ENCODE results near the gene DNAI1.
A peak's percentile ranks its signal among the peaks of the same experiment; 100 is the strongest.

Gene DNAI1

GRCh38 chr9:34507966-34508365, 49.4 kb downstream of the DNAI1 start:
- Histone ChIP-seq H3K4me3 (no peak overlapping the region), H3K27ac (no peak overlapping the region)

- H3K4me3 ChIP-seq, result no peak overlapping the region
- no peak overlapping the region for H3K27ac ChIP-seq
These were observed 49.9 kb downstream of the DNAI1 start for GRCh38 chr9:34508463-34508862.

- no peak overlapping the region for H3K27ac ChIP-seq
These were observed 50.3 kb downstream of the DNAI1 start for GRCh38 chr9:34508951-34509350.

GRCh38 chr9:34510497-34511468, 52.2 kb downstream of the DNAI1 start:
- Histone ChIP-seq H3K27ac (peak overlapping the region in 1 of 21 experiments; percentile 10), H3K4me3 (no peak overlapping the region)

More at GRCh38 chr9:34508951-34509350, 50.3 kb downstream of the DNAI1 start:
- no peak overlapping the region for H3K4me3 ChIP-seq

DNA sequence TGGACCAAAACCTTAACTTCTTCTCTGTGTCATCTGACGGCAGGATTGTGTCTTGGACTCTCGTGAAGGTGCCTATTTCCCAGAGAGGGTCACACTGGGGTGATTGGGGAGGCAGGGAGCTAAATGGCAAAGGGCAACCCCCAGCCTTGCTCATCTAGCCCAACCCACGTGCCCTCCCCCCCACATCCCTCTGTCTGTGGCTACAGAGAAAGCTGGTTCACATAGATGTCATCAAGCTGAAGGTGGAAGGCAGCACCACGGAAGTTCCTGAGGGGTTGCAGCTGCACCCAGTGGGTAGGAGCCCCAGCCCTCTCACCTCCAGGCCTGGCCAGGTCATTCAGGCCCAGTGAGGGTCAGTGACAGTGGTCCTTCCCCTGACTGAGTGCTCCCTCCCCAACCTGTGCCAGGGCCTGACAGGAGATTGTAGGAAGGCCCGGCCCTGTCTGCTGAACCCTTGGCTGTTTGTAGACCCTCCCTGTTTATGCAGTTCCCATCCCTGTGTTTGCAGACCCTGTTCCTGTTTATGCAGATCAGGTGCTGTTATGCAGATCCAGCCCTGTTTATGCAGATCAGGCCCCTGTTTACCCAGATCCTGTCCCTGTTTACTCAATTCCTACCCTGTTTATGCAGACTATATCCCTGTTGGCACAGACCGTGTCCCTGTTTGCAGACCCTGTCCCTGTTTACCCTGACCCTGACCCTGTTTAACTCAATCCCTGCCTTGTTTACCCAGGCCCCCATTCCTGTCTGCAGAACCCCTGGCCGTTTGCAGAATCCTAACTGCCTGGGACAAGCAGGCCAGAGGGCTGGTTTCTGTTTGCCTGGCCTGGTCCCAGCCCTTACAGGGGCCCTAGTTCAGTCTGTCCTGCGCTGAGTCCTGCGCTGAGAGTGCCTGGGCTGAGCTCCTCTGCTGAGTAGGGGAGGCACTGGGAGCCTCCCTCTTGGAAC, 53.8 kb downstream of the DNAI1 start:
- Histone ChIP-seq H3K4me3 (no peak overlapping the region), H3K27ac (no peak overlapping the region)

GRCh38 chr9:34513567-34514214, 55.1 kb downstream of the DNAI1 start:
- H3K27ac ChIP-seq, result peak overlapping the region in 1 of 21 experiments; percentile 17
- no peak overlapping the region for H3K4me3 ChIP-seq

DNA sequence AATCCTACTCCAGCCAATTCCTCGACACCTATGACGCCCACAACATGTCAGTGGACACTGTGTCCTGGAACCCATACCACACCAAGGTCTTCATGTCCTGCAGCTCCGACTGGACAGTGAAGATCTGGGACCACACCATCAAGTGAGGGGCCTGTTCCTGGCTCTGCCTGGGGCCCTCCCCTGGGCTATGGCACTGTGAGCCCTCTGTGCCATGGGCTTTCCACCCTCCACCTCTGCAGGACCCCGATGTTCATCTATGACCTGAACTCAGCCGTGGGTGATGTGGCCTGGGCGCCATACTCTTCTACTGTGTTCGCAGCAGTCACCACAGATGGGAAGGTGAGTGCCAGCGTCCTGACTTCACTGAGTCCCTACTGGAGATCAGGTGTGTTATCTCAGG, 55.8 kb downstream of the DNAI1 start:
- Histone ChIP-seq H3K4me3 (no peak overlapping the region), H3K27ac (no peak overlapping the region)

GRCh38 chr9:34514816-34515215, 56.2 kb downstream of the DNAI1 start:
- no peak overlapping the region for H3K27ac ChIP-seq
- no peak overlapping the region for H3K4me3 ChIP-seq

GRCh38 chr9:34515959-34516358, 57.4 kb downstream of the DNAI1 start:
- Histone ChIP-seq H3K27ac (no peak overlapping the region), H3K4me3 (no peak overlapping the region)

- Histone ChIP-seq H3K4me3 (no peak overlapping the region), H3K27ac (no peak overlapping the region)
These were observed 58.6 kb downstream of the DNAI1 start for GRCh38 chr9:34517185-34517584.

DNA sequence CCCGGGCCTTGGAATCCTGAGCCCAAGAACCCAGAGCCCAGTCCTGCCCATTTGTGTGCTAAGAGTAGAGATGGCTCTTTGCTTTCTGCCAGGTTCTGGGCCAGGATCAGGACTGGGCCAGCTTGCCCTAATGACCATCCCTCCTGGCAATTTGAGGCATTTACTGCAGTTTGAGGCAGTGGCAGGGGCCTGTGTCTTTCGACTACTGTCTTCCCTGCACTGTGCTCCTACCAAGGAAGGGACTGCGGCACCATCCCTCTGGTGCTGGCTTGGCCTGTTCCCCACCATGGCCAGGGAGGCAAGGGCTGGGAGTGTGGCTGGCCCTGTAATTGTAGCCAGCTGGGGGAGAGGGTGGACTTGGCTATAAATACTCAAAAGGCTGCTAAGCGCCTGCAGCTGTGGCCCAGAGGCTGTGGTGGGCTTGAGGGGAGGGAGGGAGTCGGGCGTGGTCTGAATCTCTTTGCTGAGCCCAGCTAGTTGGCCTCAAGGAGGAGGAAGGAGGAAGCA, 59.6 kb downstream of the DNAI1 start:
- Histone ChIP-seq H3K27ac (no peak overlapping the region), H3K4me3 (no peak overlapping the region)

GRCh38 chr9:34518896-34519295, 60.3 kb downstream of the DNAI1 start:
- H3K27ac ChIP-seq, result no peak overlapping the region
- no peak overlapping the region for H3K4me3 ChIP-seq

DNA sequence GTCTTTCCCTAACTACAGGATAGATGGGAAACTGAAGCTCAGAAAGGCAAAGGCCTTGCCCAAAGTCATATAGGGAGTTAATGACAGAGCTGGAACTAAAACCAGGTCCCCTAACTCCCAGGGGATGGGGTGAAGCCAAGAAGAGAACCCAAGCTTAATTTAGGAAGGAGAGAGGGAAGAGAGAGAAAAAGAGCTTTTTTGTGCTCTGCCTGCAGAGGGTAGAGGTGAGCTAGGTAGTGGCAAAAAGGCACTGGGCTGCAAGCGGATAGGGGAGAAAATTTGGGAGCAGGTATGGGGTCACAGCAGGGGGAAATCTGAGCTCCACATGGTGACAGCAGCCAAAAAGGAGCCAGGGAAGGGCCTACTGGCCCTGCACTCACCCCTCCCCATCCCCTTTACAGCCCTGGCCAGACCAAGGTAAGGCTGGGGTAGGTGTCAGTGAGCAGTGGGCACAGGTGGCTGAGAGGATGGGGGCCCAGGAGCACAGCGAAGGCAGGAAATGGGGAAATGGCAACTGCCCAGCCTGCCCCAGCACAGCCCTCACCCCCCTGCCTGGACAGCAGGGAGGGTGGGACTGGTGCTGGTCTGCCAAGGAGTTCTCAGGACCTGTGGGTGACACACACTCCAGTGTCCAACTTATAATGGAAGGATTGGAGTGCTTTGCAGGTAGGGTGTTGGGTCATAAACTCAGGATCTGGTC, 60.9 kb downstream of the DNAI1 start:
- H3K4me3 ChIP-seq, result no peak overlapping the region
- H3K27ac ChIP-seq, result no peak overlapping the region

DNA sequence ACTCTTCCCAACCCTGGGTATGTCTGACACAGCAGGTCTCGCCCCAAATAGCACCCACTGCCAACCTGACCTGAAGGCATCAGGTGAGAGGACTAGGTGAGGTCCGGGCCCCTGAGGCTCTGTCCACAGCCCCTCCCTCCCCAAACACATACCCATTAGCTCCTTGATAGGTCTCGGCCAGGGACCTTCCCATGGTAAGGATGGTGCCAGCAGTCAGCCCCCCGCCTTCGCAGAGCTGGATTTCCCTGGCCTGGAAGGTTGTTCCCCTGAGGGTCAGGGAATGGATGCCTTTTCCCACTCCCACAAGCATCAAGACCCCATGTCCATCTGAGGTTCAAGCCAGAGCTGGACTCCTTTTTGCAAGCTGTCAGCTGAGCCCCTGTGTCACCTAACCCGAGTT, 61.5 kb downstream of the DNAI1 start:
- H3K4me3 ChIP-seq, result no peak overlapping the region
- H3K27ac ChIP-seq, result no peak overlapping the region

DNA sequence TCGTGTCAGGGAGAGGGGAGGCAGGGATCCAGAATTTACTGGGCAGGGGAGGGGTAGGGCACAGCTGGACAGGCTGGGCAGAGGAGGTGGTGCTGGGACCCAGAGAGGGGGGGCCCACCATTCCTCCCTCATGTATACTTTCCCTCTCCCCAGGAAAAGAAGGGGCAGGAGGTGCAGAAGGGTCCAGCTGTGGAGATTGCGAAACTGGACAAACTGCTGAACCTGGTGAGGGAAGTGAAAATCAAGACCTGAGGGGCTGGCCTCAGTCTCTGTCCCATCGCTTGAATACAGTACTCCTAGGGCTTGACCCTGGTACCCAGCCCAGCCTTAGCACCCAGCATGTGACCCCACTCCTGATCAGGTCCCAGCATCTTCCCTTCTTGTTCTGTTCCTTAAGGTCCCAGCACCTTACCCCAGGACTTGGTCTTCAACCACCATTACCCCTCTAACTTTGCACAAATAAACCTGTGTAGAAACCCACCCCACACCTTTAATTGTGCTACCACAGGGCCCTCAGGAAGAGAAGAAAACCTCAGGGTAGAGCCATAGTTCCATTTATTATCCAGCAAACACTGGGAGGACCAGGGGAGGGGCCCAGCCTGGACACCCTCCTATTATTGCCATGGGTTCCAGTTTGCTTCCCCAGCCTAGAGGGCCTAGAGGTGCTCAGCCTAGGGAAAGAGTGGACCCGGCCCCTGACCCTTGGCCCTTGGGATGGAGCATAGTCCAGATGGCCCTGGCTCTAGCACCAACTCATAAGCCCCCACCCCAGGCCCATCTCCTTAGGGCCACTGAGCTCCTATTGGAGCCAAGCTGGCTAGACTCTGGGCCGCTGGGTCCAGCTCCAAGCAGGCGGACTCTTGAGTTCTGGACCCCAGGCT, 62.1 kb downstream of the DNAI1 start:
- H3K4me3 ChIP-seq, result no peak overlapping the region
- no peak overlapping the region for H3K27ac ChIP-seq

GRCh38 chr9:34521406-34522045, 62.9 kb downstream of the DNAI1 start:
- Histone ChIP-seq H3K27ac (no peak overlapping the region), H3K4me3 (no peak overlapping the region)

DNA sequence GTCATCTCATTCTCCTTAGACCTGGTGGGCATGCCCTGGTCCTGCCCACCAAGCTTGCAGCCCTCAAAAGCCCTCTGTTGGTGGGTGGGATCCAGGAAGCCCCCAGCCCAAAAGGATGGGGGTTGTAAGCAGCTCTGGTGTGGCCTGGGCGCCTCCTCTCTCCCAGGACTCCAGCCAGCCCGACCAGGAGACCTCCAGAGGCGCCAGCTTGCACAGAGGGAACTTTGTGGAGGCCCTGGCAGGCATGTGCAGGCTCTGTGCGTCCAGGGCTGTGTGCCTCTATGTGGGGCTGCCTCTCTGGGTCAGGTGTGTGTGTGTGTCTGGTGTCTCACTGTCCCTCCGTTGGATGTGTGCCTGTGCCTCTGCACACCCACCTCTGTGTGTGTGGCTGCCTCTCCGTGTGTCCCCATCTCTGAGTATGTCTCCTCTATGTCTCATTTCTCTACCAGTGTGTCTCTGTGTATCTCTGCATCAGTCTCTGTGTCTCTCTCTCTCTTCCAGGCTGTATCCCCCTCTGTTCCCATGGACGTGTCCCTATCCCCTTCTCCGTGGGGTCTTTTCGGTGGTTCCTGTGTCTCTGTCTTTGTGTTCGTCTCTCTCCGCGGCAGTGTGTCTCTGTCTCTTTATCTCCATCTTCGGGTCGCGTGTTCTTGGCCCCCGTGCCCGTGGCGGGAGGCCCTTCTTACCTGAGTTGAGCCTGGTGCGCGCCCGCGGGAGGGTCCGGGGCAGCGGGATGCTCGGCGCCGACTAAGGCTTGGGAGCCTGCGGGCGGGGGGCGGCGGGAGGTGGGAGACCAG, 63.7 kb downstream of the DNAI1 start:
- peak overlapping the region; percentile 17 to 47 (median 33) for H3K4me3 ChIP-seq
- peak overlapping the region in 2 of 21 experiments; percentile 52 to 60 for H3K27ac ChIP-seq
